ENCODE measurements around the gene SCRN1. TPM values are rescaled to one million over a fixed set of nuclear protein-coding genes. Genes with fewer than 3 reads are reported as not detected.

SCRN1 gene
- total RNA-seq, 3 donors from 2014 or later (not counting 1 experiment from before 2014, with no cell fraction given), result 23.4 to 31.3 (median 26.9) TPM

DNA sequence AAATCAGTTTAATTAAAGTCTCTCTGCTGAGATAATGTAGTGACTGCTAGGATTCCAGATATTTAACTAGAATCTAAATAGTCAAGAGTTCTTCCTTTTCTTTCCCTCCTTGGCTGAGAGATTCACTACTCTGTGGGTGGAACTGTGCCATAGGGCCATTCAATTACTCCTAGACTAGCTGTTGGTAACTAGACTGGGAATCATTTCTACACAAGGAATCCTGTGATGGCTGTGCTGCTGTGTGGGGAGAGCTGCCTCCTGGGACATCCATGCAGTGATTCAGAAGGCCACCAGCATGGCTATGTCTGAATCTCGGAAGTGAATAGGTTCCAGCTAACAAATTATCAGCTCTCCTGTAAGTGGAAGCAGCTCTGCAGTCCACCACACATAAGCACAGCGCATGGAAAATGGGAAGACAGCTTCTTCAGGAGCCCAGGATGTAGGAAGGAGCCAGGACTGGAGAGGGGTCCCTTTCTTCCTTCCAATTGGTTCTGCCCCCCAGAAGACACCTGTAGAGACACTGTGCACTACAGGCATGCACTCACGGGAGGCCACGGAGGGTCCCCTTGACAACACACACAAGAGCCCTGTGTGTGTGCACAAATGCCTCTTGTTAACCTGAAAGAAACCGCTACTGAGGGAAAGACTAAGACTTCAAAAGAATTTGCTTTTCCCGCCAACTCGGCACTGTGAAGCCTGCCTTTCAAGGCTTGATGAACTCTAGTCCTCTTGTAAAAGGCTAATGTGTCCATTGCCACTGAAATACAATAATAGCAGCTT, 66.5 kb downstream of the SCRN1 start:
- TF ChIP-seq, protein P1, sequence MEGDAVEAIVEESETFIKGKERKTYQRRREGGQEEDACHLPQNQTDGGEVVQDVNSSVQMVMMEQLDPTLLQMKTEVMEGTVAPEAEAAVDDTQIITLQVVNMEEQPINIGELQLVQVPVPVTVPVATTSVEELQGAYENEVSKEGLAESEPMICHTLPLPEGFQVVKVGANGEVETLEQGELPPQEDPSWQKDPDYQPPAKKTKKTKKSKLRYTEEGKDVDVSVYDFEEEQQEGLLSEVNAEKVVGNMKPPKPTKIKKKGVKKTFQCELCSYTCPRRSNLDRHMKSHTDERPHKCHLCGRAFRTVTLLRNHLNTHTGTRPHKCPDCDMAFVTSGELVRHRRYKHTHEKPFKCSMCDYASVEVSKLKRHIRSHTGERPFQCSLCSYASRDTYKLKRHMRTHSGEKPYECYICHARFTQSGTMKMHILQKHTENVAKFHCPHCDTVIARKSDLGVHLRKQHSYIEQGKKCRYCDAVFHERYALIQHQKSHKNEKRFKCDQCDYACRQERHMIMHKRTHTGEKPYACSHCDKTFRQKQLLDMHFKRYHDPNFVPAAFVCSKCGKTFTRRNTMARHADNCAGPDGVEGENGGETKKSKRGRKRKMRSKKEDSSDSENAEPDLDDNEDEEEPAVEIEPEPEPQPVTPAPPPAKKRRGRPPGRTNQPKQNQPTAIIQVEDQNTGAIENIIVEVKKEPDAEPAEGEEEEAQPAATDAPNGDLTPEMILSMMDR (IDR thresholded peaks at IDR 0.05), result no peak
- H3K9me3 Mint-ChIP-seq, result no peaks in the 10 kb centered on the region
- Histone ChIP-seq H3K9me3 (ENCODE audit: control insufficient read depth, insufficient read depth, low read length) (no peaks in the 10 kb centered on the region), H3K36me3 (ENCODE audit: control insufficient read depth, insufficient read depth, low read length) (peaks cover 11% of the 10 kb centered on the region), H3K4me3 (ENCODE audit: low read length) (no peak overlapping the region), H3K27me3 (ENCODE audit: control insufficient read depth, insufficient read depth, low read length) (no peaks in the 10 kb centered on the region), H3K27ac (ENCODE audit: low read length) (no peak overlapping the region), H3K4me1 (ENCODE audit: control insufficient read depth, insufficient read depth, low read length) (no peaks in the 10 kb centered on the region)
- intact Hi-C loops (cut with micrococcal nuclease), result loop anchor here (5.0 kb wide), 1 partner anchor 1001 kb away; no protein-coding TSS in a partner anchor
- WGBS (ENCODE audit: insufficient coverage), result 91% methylated on average over 7 of the region's 7 CpGs
- H3K4me1 Mint-ChIP-seq, result no peaks in the 10 kb centered on the region
- H3K36me3 Mint-ChIP-seq, result no peaks in the 10 kb centered on the region
- no peak for ATAC-seq
- no peak overlapping the region for H3K27ac Mint-ChIP-seq
- DNase-seq, result no peak
- no peak overlapping the region for H3K4me3 Mint-ChIP-seq
- no peaks in the 10 kb centered on the region for H3K27me3 Mint-ChIP-seq (ENCODE audit: low read depth in 2 of 2)

DNA sequence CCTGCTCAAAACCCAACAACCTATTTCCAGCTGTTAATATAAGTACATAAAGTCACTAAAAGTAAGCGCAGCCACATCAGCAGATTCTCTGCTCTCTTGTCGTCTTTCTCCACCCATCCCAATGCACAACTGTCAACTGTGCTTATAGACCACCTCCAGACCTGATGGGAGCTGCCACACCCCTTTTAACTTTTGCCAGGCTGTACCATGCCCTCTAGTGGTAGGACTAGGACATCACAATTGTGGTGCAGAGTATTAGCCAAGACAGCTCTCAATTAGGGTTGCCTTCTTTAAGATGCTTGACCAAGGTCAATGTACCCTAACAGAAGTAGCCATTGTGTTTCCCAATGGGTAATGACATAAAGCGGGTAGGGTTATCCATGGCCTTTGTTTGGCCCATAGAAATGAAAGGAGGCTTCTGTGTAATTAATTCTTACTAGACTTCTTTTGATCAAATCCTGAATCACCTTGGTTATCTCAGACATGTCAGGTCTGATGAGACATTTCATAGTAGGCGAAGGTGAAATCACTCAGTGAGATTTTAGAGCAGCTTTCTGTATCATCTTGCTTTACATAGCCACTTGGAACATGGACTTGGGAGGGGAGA, 68.1 kb downstream of the SCRN1 start:
- 58% methylated on average over 4 of the region's 4 CpGs for WGBS (ENCODE audit: insufficient coverage)
- intact Hi-C loops (cut with micrococcal nuclease), result loop anchor here (5.0 kb wide), 1 partner anchor 999 kb away; no protein-coding TSS in a partner anchor
- Histone ChIP-seq H3K36me3 (ENCODE audit: control insufficient read depth, insufficient read depth, low read length) (peaks cover 11% of the 10 kb centered on the region), H3K4me3 (ENCODE audit: low read length) (no peak overlapping the region), H3K27ac (ENCODE audit: low read length) (no peak overlapping the region), H3K4me1 (ENCODE audit: control insufficient read depth, insufficient read depth, low read length) (no peaks in the 10 kb centered on the region), H3K9me3 (ENCODE audit: control insufficient read depth, insufficient read depth, low read length) (no peaks in the 10 kb centered on the region), H3K27me3 (ENCODE audit: control insufficient read depth, insufficient read depth, low read length) (no peaks in the 10 kb centered on the region)
- Mint-ChIP-seq H3K9me3 (no peaks in the 10 kb centered on the region), H3K27me3 (ENCODE audit: low read depth in 2 of 2) (no peaks in the 10 kb centered on the region), H3K4me3 (no peak overlapping the region), H3K36me3 (no peaks in the 10 kb centered on the region), H3K27ac (no peak overlapping the region), H3K4me1 (no peaks in the 10 kb centered on the region)
- ATAC-seq (peak; percentile 84 to 95 (median 86)), DNase-seq (peak in 1 of 2 donors; percentile 68)
- TF ChIP-seq, protein P1 (IDR thresholded peaks at IDR 0.05), result peak; percentile 78

DNA sequence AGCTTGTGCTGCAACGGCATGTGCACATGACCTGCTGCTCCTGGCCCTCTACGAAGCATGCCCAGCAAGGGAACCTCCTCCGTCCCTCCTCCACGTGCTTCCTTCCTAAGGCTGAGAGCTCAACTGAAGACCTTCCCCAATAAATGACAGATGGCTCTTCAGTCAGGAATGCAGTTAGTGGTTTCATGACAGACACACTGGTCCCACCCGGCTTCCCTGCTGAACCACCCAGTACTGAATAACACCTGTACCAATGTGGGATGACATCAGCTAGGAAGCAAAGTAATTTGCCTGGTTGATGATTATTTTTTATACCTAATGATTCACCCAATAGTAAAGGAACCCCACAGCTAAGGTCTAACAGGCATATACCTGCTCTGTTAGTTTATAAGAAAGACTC, 69.1 kb downstream of the SCRN1 start:
- Histone ChIP-seq H3K4me1 (ENCODE audit: control insufficient read depth, insufficient read depth, low read length) (no peaks in the 10 kb centered on the region), H3K9me3 (ENCODE audit: control insufficient read depth, insufficient read depth, low read length) (no peaks in the 10 kb centered on the region), H3K27me3 (ENCODE audit: control insufficient read depth, insufficient read depth, low read length) (no peaks in the 10 kb centered on the region), H3K27ac (ENCODE audit: low read length) (no peak overlapping the region), H3K36me3 (ENCODE audit: control insufficient read depth, insufficient read depth, low read length) (peaks cover 11% of the 10 kb centered on the region), H3K4me3 (ENCODE audit: low read length) (no peak overlapping the region)
- TF ChIP-seq, protein P1 (IDR thresholded peaks at IDR 0.05), result no peak
- Mint-ChIP-seq H3K27me3 (ENCODE audit: low read depth in 2 of 2) (no peaks in the 10 kb centered on the region), H3K27ac (no peak overlapping the region), H3K36me3 (no peaks in the 10 kb centered on the region), H3K4me3 (no peak overlapping the region), H3K4me1 (no peaks in the 10 kb centered on the region), H3K9me3 (no peaks in the 10 kb centered on the region)
- 89% methylated on average over 5 of the region's 5 CpGs for WGBS (ENCODE audit: insufficient coverage)
- no peak for ATAC-seq
- intact Hi-C loops (cut with micrococcal nuclease), result loop anchor here (5.0 kb wide), 1 partner anchor 998 kb away; no protein-coding TSS in a partner anchor
- DNase-seq, result no peak
